Measurements from ENCODE around the gene AGPAT2.

Gene AGPAT2

GRCh38 chr9:136686794-136687711 lies at the start of gene AGPAT2:
Gene AGPAT2, minus strand, starts transcription at chr9:136687457. Its CDS starts 100 bp downstream, at chr9:136687357.
- DNase-seq (ENCODE audit: low spot score): peak; percentile 74

- DNase-seq (ENCODE audit: low spot score): no peak
These were observed 48.7 kb upstream of the AGPAT2 start for GRCh38 chr9:136735812-136736480.

GRCh38 chr9:136734837-136735496 lies 47.7 kb upstream of the AGPAT2 start:
- no peak for DNase-seq (ENCODE audit: low spot score)

- DNase-seq (ENCODE audit: low spot score): no peak
These were observed 46.4 kb upstream of the AGPAT2 start for GRCh38 chr9:136733611-136734010.

GRCh38 chr9:136732444-136733178 lies 45.4 kb upstream of the AGPAT2 start:
- DNase-seq (ENCODE audit: low spot score): no peak

- DNase-seq (ENCODE audit: low spot score): no peak
These were observed 42.7 kb upstream of the AGPAT2 start for GRCh38 chr9:136729926-136730325.

- no peak for DNase-seq (ENCODE audit: low spot score)
These were observed 41.9 kb upstream of the AGPAT2 start for GRCh38 chr9:136729144-136729543.

GRCh38 chr9:136728548-136729123 lies 41.4 kb upstream of the AGPAT2 start:
- DNase-seq (ENCODE audit: low spot score): peak; percentile 28

GRCh38 chr9:136728080-136728547 lies 40.9 kb upstream of the AGPAT2 start:
- peak; percentile 95 for DNase-seq (ENCODE audit: low spot score)

GRCh38 chr9:136726631-136727191 lies 39.5 kb upstream of the AGPAT2 start:
- peak; percentile 61 for DNase-seq (ENCODE audit: low spot score)

GRCh38 chr9:136726118-136726517 lies 38.9 kb upstream of the AGPAT2 start:
- no peak for DNase-seq (ENCODE audit: low spot score)

GRCh38 chr9:136725612-136726011 lies 38.4 kb upstream of the AGPAT2 start:
- peak; percentile 93 for DNase-seq (ENCODE audit: low spot score)

- DNase-seq (ENCODE audit: low spot score): no peak
These were observed 37.5 kb upstream of the AGPAT2 start for GRCh38 chr9:136724772-136725171.

GRCh38 chr9:136723989-136724388 lies 36.7 kb upstream of the AGPAT2 start:
- no peak for DNase-seq (ENCODE audit: low spot score)

GRCh38 chr9:136723362-136723976 lies 36.2 kb upstream of the AGPAT2 start:
- DNase-seq (ENCODE audit: low spot score): no peak

- no peak for DNase-seq (ENCODE audit: low spot score)
These were observed 35.7 kb upstream of the AGPAT2 start for GRCh38 chr9:136722969-136723356.

- DNase-seq (ENCODE audit: low spot score): no peak
These were observed 35.1 kb upstream of the AGPAT2 start for GRCh38 chr9:136722093-136722968.

GRCh38 chr9:136721339-136722092 lies 34.3 kb upstream of the AGPAT2 start:
- DNase-seq (ENCODE audit: low spot score): no peak

GRCh38 chr9:136720898-136721338 lies 33.7 kb upstream of the AGPAT2 start:
- DNase-seq (ENCODE audit: low spot score): no peak
